Measurements from ENCODE around the gene RNF19B.

The RNF19B gene

GRCh38 chr1:32965251-32965747 lies 690 bp upstream of the RNF19B start:
- Histone ChIP-seq H3K4me2 (ENCODE audit: insufficient read depth, low read length) (peak overlapping the region; percentile 100), H3K27ac (ENCODE audit: low read length) (peak overlapping the region; percentile 57; the same call in 1 of the 2 replicates), H3K9ac (ENCODE audit: low read depth, low read length) (peak overlapping the region; percentile 66; the same call in 1 of the 2 replicates)

GRCh38 chr1:32963746-32964460 lies 706 bp downstream of the RNF19B start:
- Histone ChIP-seq H3K36me3 (ENCODE audit: insufficient read depth, low read length) (no peaks in the 10 kb centered on the region), H3K4me2 (ENCODE audit: insufficient read depth, low read length) (peak overlapping the region; percentile 100), H3K9me3 (ENCODE audit: insufficient read depth, low read length, severe bottlenecking) (no peaks in the 10 kb centered on the region), H2AFZ (ENCODE audit: low read depth, low read length) (peak overlapping the region; percentile 66), H3K79me2 (ENCODE audit: insufficient read depth, low read length) (peaks cover 46% of the 10 kb centered on the region), H3K9ac (ENCODE audit: low read depth, low read length) (peak overlapping the region; percentile 66), H3K4me3 (ENCODE audit: low read depth in 1 of 2, low read length in 2 of 2) (peak overlapping the region; percentile 47 to 73), H3K27ac (ENCODE audit: low read length) (peak overlapping the region; percentile 24), H3K4me1 (ENCODE audit: insufficient read depth, low read length) (peaks cover 38% of the 10 kb centered on the region), H4K20me1 (ENCODE audit: insufficient read depth, low read length) (peaks cover 11% of the 10 kb centered on the region), H3K27me3 (ENCODE audit: insufficient read depth, low read length, poor library complexity) (no peaks in the 10 kb centered on the region)
- TF ChIP-seq EZH2 (IDR thresholded peaks at IDR 0.05; ENCODE audit: borderline replicate concordance, low read depth, low read length, severe bottlenecking) (no peak), CTCF (IDR thresholded peaks at IDR 0.05; ENCODE audit: borderline replicate concordance, extremely low read depth, low read length, poor library complexity, severe bottlenecking) (no peak)
- ATAC-seq (ENCODE audit: insufficient read depth, low read depth), result peak; percentile 54
- peak; percentile 77 for DNase-seq

More at GRCh38 chr1:32965251-32965747, 690 bp upstream of the RNF19B start:
- no peaks in the 10 kb centered on the region for H3K9me3 ChIP-seq (ENCODE audit: insufficient read depth, low read length, severe bottlenecking)
- ATAC-seq (ENCODE audit: insufficient read depth, low read depth), result no peak
- TF ChIP-seq CTCF (IDR thresholded peaks at IDR 0.05; ENCODE audit: borderline replicate concordance, extremely low read depth, low read length, poor library complexity, severe bottlenecking), result no peak
- no peak for TF ChIP-seq EZH2 (IDR thresholded peaks at IDR 0.05; ENCODE audit: borderline replicate concordance, low read depth, low read length, severe bottlenecking)
- H3K79me2 ChIP-seq (ENCODE audit: insufficient read depth, low read length), result peaks cover 34% of the 10 kb centered on the region
- peaks cover 38% of the 10 kb centered on the region for H3K4me1 ChIP-seq (ENCODE audit: insufficient read depth, low read length)
- peaks cover 11% of the 10 kb centered on the region for H4K20me1 ChIP-seq (ENCODE audit: insufficient read depth, low read length)
- H2AFZ ChIP-seq (ENCODE audit: low read depth, low read length), result peak overlapping the region; percentile 92
- no peak for DNase-seq
- no peaks in the 10 kb centered on the region for H3K36me3 ChIP-seq (ENCODE audit: insufficient read depth, low read length)
- H3K27me3 ChIP-seq (ENCODE audit: insufficient read depth, low read length, poor library complexity), result no peaks in the 10 kb centered on the region
- peak overlapping the region; percentile 49 to 73; a peak in 3 of 4 replicates for H3K4me3 ChIP-seq (ENCODE audit: low read depth in 1 of 2, low read length in 2 of 2)

- Histone ChIP-seq H3K79me2 (ENCODE audit: insufficient read depth, low read length) (peaks cover 53% of the 10 kb centered on the region), H3K27me3 (ENCODE audit: insufficient read depth, low read length, poor library complexity) (no peaks in the 10 kb centered on the region), H3K36me3 (ENCODE audit: insufficient read depth, low read length) (no peaks in the 10 kb centered on the region), H3K4me2 (ENCODE audit: insufficient read depth, low read length) (peak overlapping the region; percentile 100), H3K9ac (ENCODE audit: low read depth, low read length) (peak overlapping the region; percentile 66; the same call in 1 of the 2 replicates), H3K4me1 (ENCODE audit: insufficient read depth, low read length) (peaks cover 53% of the 10 kb centered on the region), H4K20me1 (ENCODE audit: insufficient read depth, low read length) (peaks cover 14% of the 10 kb centered on the region), H3K27ac (ENCODE audit: low read length) (peak overlapping the region; percentile 24; the same call in 1 of the 2 replicates), H2AFZ (ENCODE audit: low read depth, low read length) (no peak overlapping the region), H3K4me3 (ENCODE audit: low read depth in 1 of 2, low read length in 2 of 2) (peak overlapping the region in 1 of 2 experiments; percentile 73; a peak in 2 of 4 replicates), H3K9me3 (ENCODE audit: insufficient read depth, low read length, severe bottlenecking) (no peaks in the 10 kb centered on the region)
- no peak for TF ChIP-seq EZH2 (IDR thresholded peaks at IDR 0.05; ENCODE audit: borderline replicate concordance, low read depth, low read length, severe bottlenecking)
- no peak for DNase-seq
- peak; percentile 5; the same call in 1 of the 3 replicates for ATAC-seq (ENCODE audit: insufficient read depth, low read depth)
Measured at GRCh38 chr1:32962248-32962896, 2.2 kb downstream of the RNF19B start.
